BJ (cell line): ENCODE data around the gene GBF1. TPM values are rescaled to one million over a fixed set of nuclear protein-coding genes. Genes with fewer than 3 reads are reported as not detected.
"Not testable (repeated sequence)": the region's sequence is repeated elsewhere in the genome, so short reads cannot be mapped to it uniquely, and the experiment has no call there.

Experiments
- CTCF ChIA-PET: fragments of 350-600 bp; formaldehyde crosslinking; extraction: SDS; loops from one replicate; lab custom pipeline; 2021; ENCODE audit warnings: antibody characterized with exemption, inconsistent platforms; lab: Yijun Ruan, JAX
- POLR2A ChIA-PET: fragments of 300-600 bp; sonication (Branson Sonifier 250); formaldehyde crosslinking; extraction: SDS; loops from one replicate; lab custom pipeline; 2021; ENCODE audit warnings: antibody characterized with exemption; lab: Charles Lee
- DNase-seq: peaks from one replicate; pipeline ENCODE4 v3.0.0-alpha.2; 2011; ENCODE audit warnings: low read depth
- H3K27me3 ChIP-seq: 2 replicates; pipeline ENCODE4 v1.6.0; 2011; ENCODE audit warnings: low read length; ENCODE audit not compliant: control insufficient read depth, insufficient read depth
- H3K36me3 ChIP-seq: 2 replicates; pipeline ENCODE4 v1.5.1; 2011; ENCODE audit warnings: low read length; ENCODE audit not compliant: control insufficient read depth, insufficient read depth
- H3K4me3 ChIP-seq: 2 replicates; pipeline ENCODE4 v1.5.1; 2011; ENCODE audit warnings: low read depth, mild to moderate bottlenecking, control low read depth, low read length
- CTCF ChIP-seq: IDR thresholded peaks from 2 replicates; pipeline ENCODE4 v1.5.1; 2011; ENCODE audit warnings: low read depth, mild to moderate bottlenecking, control low read depth, inconsistent platforms, low read length, moderate library complexity; ENCODE audit not compliant: insufficient read depth
- polyA plus RNA-seq: library from polyadenylated mRNA; depleted of rRNA; stranded (reverse); fragments of >200 nt; gene quantifications from 2 replicates; pipeline ENCODE4 v1.2.3, GENCODE V29; 2011

The GBF1 gene
- polyA plus RNA-seq, 1 experiment, result 28.4 TPM

- ChIA-PET POLR2A (no interaction called here), CTCF (interaction anchor here (1.5 kb wide), 1 partner anchor 79 kb away, joined by 3 read pairs; no protein-coding TSS in a partner anchor)
- Histone ChIP-seq H3K27me3 (no peaks in the 10 kb centered on the region), H3K36me3 (no peaks in the 10 kb centered on the region), H3K4me3 (no peak overlapping the region)
- no peak for DNase-seq
- TF ChIP-seq CTCF, result no peak
Observed at GRCh38 chr10:102306006-102306405, 60.7 kb downstream of the GBF1 start.

- no peak for TF ChIP-seq CTCF
- Histone ChIP-seq H3K27me3 (no peaks in the 10 kb centered on the region), H3K4me3 (no peak overlapping the region), H3K36me3 (no peaks in the 10 kb centered on the region)
- CTCF ChIA-PET, result interaction anchor here (1.5 kb wide), 1 partner anchor 78 kb away, joined by 3 read pairs; no protein-coding TSS in a partner anchor
- no peak for DNase-seq
- POLR2A ChIA-PET, result no interaction called here
Observed at GRCh38 chr10:102306710-102307109, 61.4 kb downstream of the GBF1 start.

- DNase-seq, H3K36me3 ChIP-seq, POLR2A ChIA-PET, H3K4me3 ChIP-seq, H3K27me3 ChIP-seq: not testable (repeated sequence)
- CTCF ChIA-PET, result interaction anchor here (1.6 kb wide), 1 partner anchor 77 kb away, joined by 4 read pairs; no protein-coding TSS in a partner anchor
Observed at GRCh38 chr10:102308318-102308717, 63.0 kb downstream of the GBF1 start.

- no peak for TF ChIP-seq CTCF
- CTCF ChIA-PET, result interaction anchor here (0.9 to 1.9 kb wide), 5 partner anchors 12 to 80 kb away, joined by 3 to 11 read pairs (median 3); no protein-coding TSS in a partner anchor
Observed at GRCh38 chr10:102309236-102309635, 63.9 kb downstream of the GBF1 start.

GRCh38 chr10:102309916-102310315 is 64.6 kb downstream of the GBF1 start:
- no peak for TF ChIP-seq CTCF
- CTCF ChIA-PET, result interaction anchor here (1.5 to 1.9 kb wide), 3 partner anchors 13 to 80 kb away, joined by 3 to 11 read pairs (median 4); no protein-coding TSS in a partner anchor

More at GRCh38 chr10:102309236-102309635, 63.9 kb downstream of the GBF1 start:
- POLR2A ChIA-PET, result no interaction called here
- no peaks in the 10 kb centered on the region for H3K27me3 ChIP-seq
- no peaks in the 10 kb centered on the region for H3K36me3 ChIP-seq
- DNase-seq, result no peak
- no peak overlapping the region for H3K4me3 ChIP-seq

More at GRCh38 chr10:102309916-102310315, 64.6 kb downstream of the GBF1 start:
- DNase-seq, result no peak
- no peak overlapping the region for H3K4me3 ChIP-seq
- POLR2A ChIA-PET, result no interaction called here
- H3K27me3 ChIP-seq, result no peaks in the 10 kb centered on the region
- H3K36me3 ChIP-seq, result no peaks in the 10 kb centered on the region
